ENCODE measurements around the gene RAD54L.
"Not testable (repeated sequence)": the region's sequence is repeated elsewhere in the genome, so short reads cannot be mapped to it uniquely, and the experiment has no call there.

Gene RAD54L

GRCh38 chr1:46285730-46286477 is 38.3 kb downstream of the RAD54L start:
- no peak for DNase-seq (ENCODE audit: low spot score)

GRCh38 chr1:46288485-46289133 is 41.0 kb downstream of the RAD54L start:
- DNase-seq (ENCODE audit: low spot score) = peak; percentile 75

GRCh38 chr1:46289134-46289494 is 41.6 kb downstream of the RAD54L start:
- DNase-seq (ENCODE audit: low spot score) = no peak

- no peak for DNase-seq (ENCODE audit: low spot score)
These were observed 42.4 kb downstream of the RAD54L start for GRCh38 chr1:46289976-46290375.

GRCh38 chr1:46295306-46295705 is 47.7 kb downstream of the RAD54L start:
- DNase-seq (ENCODE audit: low spot score) = no peak

DNA sequence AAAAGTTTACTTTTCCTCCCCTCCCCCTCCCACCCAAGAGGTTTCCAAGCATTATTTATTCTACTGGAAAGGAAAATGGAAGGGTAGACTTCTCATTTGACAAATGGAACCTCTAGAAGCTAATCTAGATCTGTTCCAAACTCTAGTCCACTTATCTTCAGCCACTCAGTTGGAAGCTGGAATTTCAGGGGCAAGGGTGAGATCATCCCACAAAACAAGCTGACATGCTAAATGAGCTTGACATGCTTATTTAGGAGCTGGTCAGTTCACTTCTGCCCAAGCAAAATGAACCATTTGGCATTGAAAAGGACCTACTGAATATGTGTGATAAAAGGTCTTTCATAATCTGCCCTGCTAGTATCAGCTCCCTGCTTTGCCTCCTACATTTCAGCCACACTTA is 50.8 kb downstream of the RAD54L start:
- no peak for DNase-seq (ENCODE audit: low spot score)

DNA sequence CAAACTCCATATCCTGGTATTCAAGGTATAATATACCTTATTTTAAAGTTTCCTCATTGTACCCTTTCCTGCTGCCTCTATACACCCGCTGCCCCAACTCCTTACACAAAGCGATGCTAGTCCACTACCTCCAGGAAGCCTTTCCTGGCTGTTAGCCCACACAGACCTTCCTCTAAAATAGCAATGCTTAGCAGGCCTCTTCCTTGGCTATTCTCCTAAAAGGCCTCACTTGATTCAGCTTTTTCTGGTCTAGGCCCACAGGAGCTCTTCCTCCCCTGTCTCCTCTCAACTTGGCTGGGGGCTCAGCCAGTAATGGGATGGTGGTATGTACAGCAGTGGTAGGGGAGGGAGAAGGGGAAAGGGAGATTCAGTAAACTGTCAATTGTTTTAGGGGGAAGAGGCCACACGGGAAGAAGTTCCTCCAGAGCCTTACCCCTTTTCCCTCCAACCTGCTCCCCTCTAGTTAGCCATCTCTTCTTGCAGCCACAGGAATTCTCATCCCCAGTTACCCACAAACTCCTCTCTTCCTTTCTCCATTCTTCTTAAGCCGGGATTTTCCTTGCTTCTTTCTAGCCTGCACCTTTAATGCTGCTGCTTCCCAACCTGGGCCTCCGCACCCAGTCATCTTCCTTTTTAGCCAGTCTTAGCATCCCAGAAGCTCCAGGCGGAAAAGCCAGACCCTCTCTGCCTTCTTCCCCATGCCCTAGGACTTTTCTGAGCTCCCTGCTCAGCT is 53.3 kb downstream of the RAD54L start:
- peak; percentile 37 for DNase-seq (ENCODE audit: low spot score)

DNA sequence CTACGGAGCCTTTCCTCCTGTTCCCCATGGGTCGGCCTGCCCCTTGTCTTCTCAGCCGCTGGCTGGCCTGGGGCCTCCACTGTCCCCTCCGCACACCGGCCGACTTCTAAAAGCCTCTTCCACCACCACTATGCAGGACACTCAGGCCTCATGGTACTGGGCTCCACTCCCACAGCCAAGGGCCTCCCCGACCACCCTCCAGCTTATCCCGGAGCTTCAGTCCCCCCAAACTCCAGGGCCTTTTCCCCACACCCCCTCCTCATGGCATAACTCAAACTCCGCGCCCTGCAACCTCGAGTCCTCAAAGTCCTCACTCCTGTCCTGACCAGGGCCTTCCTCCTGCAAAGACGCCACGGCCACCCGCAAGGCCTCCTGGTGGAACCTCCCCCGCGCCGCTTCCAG is 53.8 kb downstream of the RAD54L start:
- DNase-seq (ENCODE audit: low spot score) = peak; percentile 45

DNA sequence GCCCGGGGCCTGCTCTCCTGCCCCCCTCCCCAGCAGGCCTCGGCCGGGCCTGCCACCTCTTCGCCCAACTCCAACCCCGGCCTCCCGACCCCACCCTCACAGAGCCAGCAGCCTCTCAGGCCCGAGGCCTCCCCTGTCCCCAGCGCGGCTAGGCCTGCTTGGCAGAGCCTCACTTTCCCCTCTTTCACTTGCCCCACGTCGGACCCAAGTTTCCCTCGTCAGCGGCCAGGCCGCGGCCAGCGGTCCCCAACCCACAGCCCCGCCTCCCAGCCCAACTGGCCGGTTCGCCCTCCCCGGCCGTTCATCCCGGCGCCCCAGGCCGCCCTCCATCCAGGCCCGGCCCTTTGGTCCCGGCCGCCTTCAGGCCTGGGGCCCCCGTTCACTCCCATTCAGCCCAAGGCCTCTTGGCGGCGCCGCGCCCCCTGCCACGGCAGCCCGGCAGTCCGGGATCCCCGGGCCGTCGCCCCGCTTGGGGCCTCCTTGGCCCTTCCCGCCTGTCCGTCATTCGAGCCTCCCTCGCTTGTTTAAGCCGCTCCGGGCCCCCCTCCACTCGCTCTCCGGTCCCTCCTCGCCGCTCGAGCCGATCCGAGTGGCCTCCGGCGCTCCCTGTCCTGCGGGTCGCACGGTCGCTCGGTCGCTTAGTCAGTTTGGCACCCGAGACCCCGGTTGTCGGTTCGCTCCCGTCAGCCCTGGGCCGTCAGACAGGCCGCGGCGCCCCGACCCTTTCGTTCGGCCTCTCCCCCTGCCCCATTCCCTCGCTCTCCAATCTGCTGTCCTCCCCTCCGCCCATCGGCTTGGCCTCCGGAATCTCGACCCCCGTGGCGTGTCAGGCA is 54.5 kb downstream of the RAD54L start:
- DNase-seq (ENCODE audit: low spot score) = peak; percentile 62

GRCh38 chr1:46302641-46303037 is 55.1 kb downstream of the RAD54L start:
- peak; percentile 38 for DNase-seq (ENCODE audit: low spot score)

GRCh38 chr1:46303038-46303871 is 55.7 kb downstream of the RAD54L start, which contains the start of the genes LRRC41 and UQCRH:
LRRC41 (minus strand) TSS chr1:46303616; CDS start chr1:46303322, 294 bp downstream.
UQCRH (plus strand) TSS chr1:46303698; CDS start chr1:46303767, 69 bp downstream.
- peak; percentile 96 for DNase-seq (ENCODE audit: low spot score)

GRCh38 chr1:46303872-46304326 is 56.3 kb downstream of the RAD54L start:
- DNase-seq (ENCODE audit: low spot score) = peak; percentile 25

DNA sequence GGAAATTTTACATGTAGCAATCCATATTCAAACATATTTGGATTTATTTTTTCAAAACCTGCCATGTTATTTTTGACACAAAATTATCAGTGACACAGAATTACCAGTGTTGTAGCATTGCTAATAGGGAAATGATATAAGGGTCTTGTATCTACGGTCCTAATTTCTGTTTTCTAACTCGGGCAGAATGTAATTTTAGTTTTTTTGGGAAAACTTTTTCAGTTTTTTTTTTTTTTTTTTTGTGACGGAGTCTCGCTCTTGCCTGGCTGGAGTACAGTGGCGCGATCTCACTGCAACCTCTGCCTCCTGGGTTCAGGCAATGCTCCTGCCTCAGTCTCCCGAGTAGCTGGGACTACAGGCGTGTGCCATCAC is 58.6 kb downstream of the RAD54L start:
- no peak for DNase-seq (ENCODE audit: low spot score)

GRCh38 chr1:46309401-46310159 is 62.0 kb downstream of the RAD54L start:
- no peak for DNase-seq (ENCODE audit: low spot score)

DNA sequence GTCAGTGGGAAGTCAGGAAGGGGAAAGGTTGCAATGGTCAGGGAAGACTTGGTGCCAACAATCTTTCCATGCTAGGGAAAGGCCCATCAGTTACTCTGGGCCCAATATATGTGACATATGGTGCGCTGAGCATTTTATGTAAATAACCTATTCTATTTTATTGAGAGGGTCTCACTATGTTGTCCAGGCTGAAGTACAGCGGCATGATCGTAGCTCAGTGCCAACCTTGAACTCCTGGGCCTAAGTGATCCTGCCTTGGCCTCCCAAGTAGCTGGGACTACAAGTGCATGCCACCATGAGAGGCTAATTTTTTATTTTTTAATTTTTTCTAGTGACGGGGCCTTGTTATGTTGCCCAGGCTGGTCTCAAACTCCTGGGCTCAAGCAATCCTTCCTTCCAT is 62.8 kb downstream of the RAD54L start:
- DNase-seq (ENCODE audit: low spot score) = no peak

- DNase-seq (ENCODE audit: low spot score) = peak; percentile 76
These were observed 68.3 kb downstream of the RAD54L start for GRCh38 chr1:46315669-46316403.

- DNase-seq (ENCODE audit: low spot score) = no peak
These were observed 69.8 kb downstream of the RAD54L start for GRCh38 chr1:46317323-46317722.

- not testable (repeated sequence) for DNase-seq (ENCODE audit: low spot score)
These were observed 71.7 kb downstream of the RAD54L start for GRCh38 chr1:46319301-46319700.
